GM23338 (cell line): ENCODE data around the gene SHPK. TPM values are rescaled to one million over a fixed set of nuclear protein-coding genes. Genes with fewer than 3 reads are reported as not detected.

Source experiments
- ATAC-seq: fragments of 200-7000 bp; cut with Tn5 transposase; 3 replicates; pipeline ENCODE4 v1.9.1; 2020
- DNase-seq: peaks from one replicate; pipeline ENCODE4 v3.0.0-alpha.2; 2015; ENCODE audit warnings: low spot score
- H2AFZ ChIP-seq: fragments of 200-600 bp; sonication (generic); 2 replicates; pipeline ENCODE4 v1.8.0; 2016; ENCODE audit warnings: antibody characterized with exemption, mild to moderate bottlenecking, moderate library complexity
- H3F3A ChIP-seq: fragments of 200-600 bp; sonication (generic); replicated peaks from 2 replicates; pipeline ENCODE4 v1.8.0; 2017; ENCODE audit warnings: antibody characterized with exemption, mixed run types, low read depth
- H3K27ac ChIP-seq: fragments of 200-600 bp; sonication (generic); 2 replicates; pipeline ENCODE4 v1.6.1; 2016; ENCODE audit warnings: low read depth
- H3K27me3 ChIP-seq: fragments of 200-600 bp; sonication (generic); 2 replicates; pipeline ENCODE4 v1.8.0; 2016; ENCODE audit warnings: mild to moderate bottlenecking, mixed run types, moderate library complexity; ENCODE audit not compliant: insufficient read depth
- H3K36me3 ChIP-seq: fragments of 200-600 bp; sonication (generic); 2 replicates; pipeline ENCODE4 v1.8.0; 2016; ENCODE audit warnings: mild to moderate bottlenecking; ENCODE audit not compliant: insufficient read depth
- H3K4me1 ChIP-seq: fragments of 200-600 bp; sonication (generic); 2 replicates; pipeline ENCODE4 v1.8.0; 2016; ENCODE audit warnings: mild to moderate bottlenecking, moderate library complexity; ENCODE audit not compliant: insufficient read depth
- H3K4me2 ChIP-seq: fragments of 200-600 bp; sonication (generic); 2 replicates; pipeline ENCODE4 v1.7.1; 2017; ENCODE audit warnings: mixed run types
- H3K4me3 ChIP-seq: fragments of 200-600 bp; sonication (generic); 2 replicates; pipeline ENCODE4 v1.6.1; 2016; ENCODE audit warnings: mixed run types
- H3K79me2 ChIP-seq: fragments of 200-600 bp; sonication (generic); replicated peaks from 2 replicates; pipeline ENCODE4 v1.8.0; 2017; ENCODE audit warnings: mild to moderate bottlenecking; ENCODE audit not compliant: insufficient read depth
- H3K9me2 ChIP-seq: fragments of 200-600 bp; sonication (generic); 2 replicates; pipeline ENCODE4 v1.8.0; 2017; ENCODE audit not compliant: insufficient read depth
- H4K20me1 ChIP-seq: fragments of 200-600 bp; sonication (generic); replicated peaks from 2 replicates; pipeline ENCODE4 v1.8.0; 2017; ENCODE audit warnings: mild to moderate bottlenecking; ENCODE audit not compliant: insufficient read depth
- H3K27ac Mint-ChIP-seq: 2 replicates; pipeline ENCODE4 v1.8.0; 2020; ENCODE audit warnings: inconsistent platforms, mild to moderate bottlenecking, moderate library complexity, mixed read lengths
- H3K27me3 Mint-ChIP-seq: 3 replicates; pipeline ENCODE4 v1.8.0; 2022; ENCODE audit warnings: low read depth, mild to moderate bottlenecking, moderate library complexity, mixed read lengths, inconsistent platforms; ENCODE audit not compliant: insufficient read depth, poor library complexity
- H3K36me3 Mint-ChIP-seq: 3 replicates; pipeline ENCODE4 v1.8.0; 2021; ENCODE audit warnings: low read depth, mild to moderate bottlenecking, inconsistent platforms, moderate library complexity, mixed read lengths
- H3K4me1 Mint-ChIP-seq: 3 replicates; pipeline ENCODE4 v1.8.0; 2020; ENCODE audit warnings: mild to moderate bottlenecking, inconsistent platforms, mixed read lengths
- H3K4me3 Mint-ChIP-seq: 3 replicates; pipeline ENCODE4 v1.8.0; 2021; ENCODE audit warnings: moderate library complexity, mild to moderate bottlenecking, inconsistent platforms, mixed read lengths
- H3K9me3 Mint-ChIP-seq: 3 replicates; pipeline ENCODE4 v1.8.0; 2020; ENCODE audit warnings: moderate library complexity, mild to moderate bottlenecking, inconsistent platforms, mixed read lengths
- CREB1 ChIP-seq: fragments of 250-450 bp; sonication (Bioruptor Pico); IDR thresholded peaks from 2 replicates; pipeline ENCODE4 v1.5.0; 2020; ENCODE audit warnings: low read depth, mild to moderate bottlenecking, moderate library complexity
- EZH2 ChIP-seq: fragments of 200-600 bp; sonication (generic); IDR thresholded peaks from one replicate; pipeline ENCODE4 v1.8.0; 2017; ENCODE audit warnings: antibody characterized with exemption, mild to moderate bottlenecking, low read depth; ENCODE audit not compliant: unreplicated experiment
- EZH2phosphoT487 ChIP-seq: fragments of 200-600 bp; sonication (generic); IDR thresholded peaks from one replicate; pipeline ENCODE4 v1.8.1; 2018; ENCODE audit warnings: antibody characterized with exemption; ENCODE audit not compliant: unreplicated experiment
- JUNB ChIP-seq: IDR thresholded peaks from one replicate; pipeline ENCODE4 v1.6.1; 2016; ENCODE audit warnings: antibody characterized with exemption; ENCODE audit not compliant: unreplicated experiment
- POLR2AphosphoS5 ChIP-seq: IDR thresholded peaks from 2 replicates; pipeline ENCODE4 v1.6.1; 2016; ENCODE audit warnings: antibody characterized with exemption, low read depth
- STAT1 ChIP-seq: IDR thresholded peaks from one replicate; pipeline ENCODE4 v1.6.1; 2016; ENCODE audit warnings: antibody characterized with exemption; ENCODE audit not compliant: unreplicated experiment
- ZNF114 ChIP-seq: fragments of 250-450 bp; sonication (Bioruptor Pico); IDR thresholded peaks from 2 replicates; pipeline ENCODE4 v1.5.0; 2020; ENCODE audit warnings: mild to moderate bottlenecking, moderate library complexity
- ZNF331 ChIP-seq: fragments of 250-450 bp; sonication (Bioruptor Pico); IDR thresholded peaks from 2 replicates; pipeline ENCODE4 v1.5.0; 2020; ENCODE audit warnings: low read depth, mild to moderate bottlenecking, moderate library complexity
- polyA plus RNA-seq: library from polyadenylated mRNA; unstranded; fragments of >200 nt; fragmentation: Nextera tagmentation; extraction: Ambion mirVana; gene quantifications from 2 replicates; pipeline ENCODE4 v1.2.1, GENCODE V29; 2016
- total RNA-seq: library from RNA; depleted of rRNA; stranded (reverse); fragments of >200 nt; shearing (Covaris generic); gene quantifications from 2 replicates; pipeline ENCODE4 v1.2.3, GENCODE V29; 2014
- TF ChIP-seq, protein P1 (sequence below): IDR thresholded peaks from one replicate; pipeline ENCODE4 v1.6.1; 2018; ENCODE audit warnings: antibody characterized with exemption; ENCODE audit not compliant: unreplicated experiment
- TF ChIP-seq, protein P2 (sequence below): fragments of 250-450 bp; sonication (Bioruptor Pico); IDR thresholded peaks from 2 replicates; pipeline ENCODE4 v1.5.0; 2020; ENCODE audit warnings: mild to moderate bottlenecking, moderate library complexity
- TF ChIP-seq, protein P3 (sequence below): IDR thresholded peaks from 2 replicates; pipeline ENCODE4 v1.6.1; 2016; ENCODE audit warnings: antibody characterized with exemption

SHPK gene
- total and polyA plus RNA-seq, 2 experiments from 2014 or later, result 11.5 to 34.3 TPM

DNA sequence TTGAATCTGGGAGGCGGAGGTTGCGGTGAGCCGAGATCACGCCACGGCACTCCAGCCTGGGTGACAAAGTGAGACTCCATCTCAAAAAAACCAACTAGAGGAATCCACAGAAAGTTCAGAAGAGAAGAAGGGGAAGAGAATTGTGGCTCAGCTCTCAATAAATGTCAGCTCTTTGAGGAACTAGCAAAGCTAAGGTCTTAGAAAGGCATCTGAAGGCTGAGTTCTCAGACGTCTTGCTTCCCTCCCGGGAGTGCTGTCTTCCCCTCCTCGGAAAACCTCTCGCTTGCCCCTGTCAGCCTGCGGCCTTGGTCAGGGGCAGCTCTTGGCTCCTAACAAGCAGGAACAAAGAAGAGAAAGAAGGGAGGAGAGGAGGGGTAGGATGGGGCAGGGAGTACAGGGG, 5.3 kb downstream of the SHPK start:
- H3K36me3 Mint-ChIP-seq, result peaks cover 47% of the 10 kb centered on the region
- Histone ChIP-seq H3K36me3 (no peaks in the 10 kb centered on the region), H3K4me1 (0 out of 2 replicates have a peak, but pooled peaks cover 4% of the 10 kb centered on the region), H3K27ac (peak overlapping the region; percentile 66; the same call in 1 of the 2 replicates), H3K4me2 (no peak overlapping the region), H4K20me1 (peaks cover 17% of the 10 kb centered on the region; the same call in 1 of the 2 replicates), H3K27me3 (no peaks in the 10 kb centered on the region), H3F3A (no peaks in the 10 kb centered on the region), H3K79me2 (peaks cover 47% of the 10 kb centered on the region), H2AFZ (no peak overlapping the region), H3K4me3 (no peak overlapping the region), H3K9me2 (no peaks in the 10 kb centered on the region)
- DNase-seq, result no peak
- no peaks in the 10 kb centered on the region for H3K9me3 Mint-ChIP-seq
- H3K27ac Mint-ChIP-seq, result peak overlapping the region; percentile 53; the same call in 1 of the 2 replicates
- no peak for TF ChIP-seq EZH2
- no peak for TF ChIP-seq POLR2AphosphoS5
- TF ChIP-seq, protein P1, sequence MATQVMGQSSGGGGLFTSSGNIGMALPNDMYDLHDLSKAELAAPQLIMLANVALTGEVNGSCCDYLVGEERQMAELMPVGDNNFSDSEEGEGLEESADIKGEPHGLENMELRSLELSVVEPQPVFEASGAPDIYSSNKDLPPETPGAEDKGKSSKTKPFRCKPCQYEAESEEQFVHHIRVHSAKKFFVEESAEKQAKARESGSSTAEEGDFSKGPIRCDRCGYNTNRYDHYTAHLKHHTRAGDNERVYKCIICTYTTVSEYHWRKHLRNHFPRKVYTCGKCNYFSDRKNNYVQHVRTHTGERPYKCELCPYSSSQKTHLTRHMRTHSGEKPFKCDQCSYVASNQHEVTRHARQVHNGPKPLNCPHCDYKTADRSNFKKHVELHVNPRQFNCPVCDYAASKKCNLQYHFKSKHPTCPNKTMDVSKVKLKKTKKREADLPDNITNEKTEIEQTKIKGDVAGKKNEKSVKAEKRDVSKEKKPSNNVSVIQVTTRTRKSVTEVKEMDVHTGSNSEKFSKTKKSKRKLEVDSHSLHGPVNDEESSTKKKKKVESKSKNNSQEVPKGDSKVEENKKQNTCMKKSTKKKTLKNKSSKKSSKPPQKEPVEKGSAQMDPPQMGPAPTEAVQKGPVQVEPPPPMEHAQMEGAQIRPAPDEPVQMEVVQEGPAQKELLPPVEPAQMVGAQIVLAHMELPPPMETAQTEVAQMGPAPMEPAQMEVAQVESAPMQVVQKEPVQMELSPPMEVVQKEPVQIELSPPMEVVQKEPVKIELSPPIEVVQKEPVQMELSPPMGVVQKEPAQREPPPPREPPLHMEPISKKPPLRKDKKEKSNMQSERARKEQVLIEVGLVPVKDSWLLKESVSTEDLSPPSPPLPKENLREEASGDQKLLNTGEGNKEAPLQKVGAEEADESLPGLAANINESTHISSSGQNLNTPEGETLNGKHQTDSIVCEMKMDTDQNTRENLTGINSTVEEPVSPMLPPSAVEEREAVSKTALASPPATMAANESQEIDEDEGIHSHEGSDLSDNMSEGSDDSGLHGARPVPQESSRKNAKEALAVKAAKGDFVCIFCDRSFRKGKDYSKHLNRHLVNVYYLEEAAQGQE, result no peak
- no peak for TF ChIP-seq ZNF114 (CRISPR knock-in tag)
- no peak for TF ChIP-seq JUNB
- no peak for TF ChIP-seq ZNF331 (CRISPR knock-in tag)
- TF ChIP-seq, protein P2, sequence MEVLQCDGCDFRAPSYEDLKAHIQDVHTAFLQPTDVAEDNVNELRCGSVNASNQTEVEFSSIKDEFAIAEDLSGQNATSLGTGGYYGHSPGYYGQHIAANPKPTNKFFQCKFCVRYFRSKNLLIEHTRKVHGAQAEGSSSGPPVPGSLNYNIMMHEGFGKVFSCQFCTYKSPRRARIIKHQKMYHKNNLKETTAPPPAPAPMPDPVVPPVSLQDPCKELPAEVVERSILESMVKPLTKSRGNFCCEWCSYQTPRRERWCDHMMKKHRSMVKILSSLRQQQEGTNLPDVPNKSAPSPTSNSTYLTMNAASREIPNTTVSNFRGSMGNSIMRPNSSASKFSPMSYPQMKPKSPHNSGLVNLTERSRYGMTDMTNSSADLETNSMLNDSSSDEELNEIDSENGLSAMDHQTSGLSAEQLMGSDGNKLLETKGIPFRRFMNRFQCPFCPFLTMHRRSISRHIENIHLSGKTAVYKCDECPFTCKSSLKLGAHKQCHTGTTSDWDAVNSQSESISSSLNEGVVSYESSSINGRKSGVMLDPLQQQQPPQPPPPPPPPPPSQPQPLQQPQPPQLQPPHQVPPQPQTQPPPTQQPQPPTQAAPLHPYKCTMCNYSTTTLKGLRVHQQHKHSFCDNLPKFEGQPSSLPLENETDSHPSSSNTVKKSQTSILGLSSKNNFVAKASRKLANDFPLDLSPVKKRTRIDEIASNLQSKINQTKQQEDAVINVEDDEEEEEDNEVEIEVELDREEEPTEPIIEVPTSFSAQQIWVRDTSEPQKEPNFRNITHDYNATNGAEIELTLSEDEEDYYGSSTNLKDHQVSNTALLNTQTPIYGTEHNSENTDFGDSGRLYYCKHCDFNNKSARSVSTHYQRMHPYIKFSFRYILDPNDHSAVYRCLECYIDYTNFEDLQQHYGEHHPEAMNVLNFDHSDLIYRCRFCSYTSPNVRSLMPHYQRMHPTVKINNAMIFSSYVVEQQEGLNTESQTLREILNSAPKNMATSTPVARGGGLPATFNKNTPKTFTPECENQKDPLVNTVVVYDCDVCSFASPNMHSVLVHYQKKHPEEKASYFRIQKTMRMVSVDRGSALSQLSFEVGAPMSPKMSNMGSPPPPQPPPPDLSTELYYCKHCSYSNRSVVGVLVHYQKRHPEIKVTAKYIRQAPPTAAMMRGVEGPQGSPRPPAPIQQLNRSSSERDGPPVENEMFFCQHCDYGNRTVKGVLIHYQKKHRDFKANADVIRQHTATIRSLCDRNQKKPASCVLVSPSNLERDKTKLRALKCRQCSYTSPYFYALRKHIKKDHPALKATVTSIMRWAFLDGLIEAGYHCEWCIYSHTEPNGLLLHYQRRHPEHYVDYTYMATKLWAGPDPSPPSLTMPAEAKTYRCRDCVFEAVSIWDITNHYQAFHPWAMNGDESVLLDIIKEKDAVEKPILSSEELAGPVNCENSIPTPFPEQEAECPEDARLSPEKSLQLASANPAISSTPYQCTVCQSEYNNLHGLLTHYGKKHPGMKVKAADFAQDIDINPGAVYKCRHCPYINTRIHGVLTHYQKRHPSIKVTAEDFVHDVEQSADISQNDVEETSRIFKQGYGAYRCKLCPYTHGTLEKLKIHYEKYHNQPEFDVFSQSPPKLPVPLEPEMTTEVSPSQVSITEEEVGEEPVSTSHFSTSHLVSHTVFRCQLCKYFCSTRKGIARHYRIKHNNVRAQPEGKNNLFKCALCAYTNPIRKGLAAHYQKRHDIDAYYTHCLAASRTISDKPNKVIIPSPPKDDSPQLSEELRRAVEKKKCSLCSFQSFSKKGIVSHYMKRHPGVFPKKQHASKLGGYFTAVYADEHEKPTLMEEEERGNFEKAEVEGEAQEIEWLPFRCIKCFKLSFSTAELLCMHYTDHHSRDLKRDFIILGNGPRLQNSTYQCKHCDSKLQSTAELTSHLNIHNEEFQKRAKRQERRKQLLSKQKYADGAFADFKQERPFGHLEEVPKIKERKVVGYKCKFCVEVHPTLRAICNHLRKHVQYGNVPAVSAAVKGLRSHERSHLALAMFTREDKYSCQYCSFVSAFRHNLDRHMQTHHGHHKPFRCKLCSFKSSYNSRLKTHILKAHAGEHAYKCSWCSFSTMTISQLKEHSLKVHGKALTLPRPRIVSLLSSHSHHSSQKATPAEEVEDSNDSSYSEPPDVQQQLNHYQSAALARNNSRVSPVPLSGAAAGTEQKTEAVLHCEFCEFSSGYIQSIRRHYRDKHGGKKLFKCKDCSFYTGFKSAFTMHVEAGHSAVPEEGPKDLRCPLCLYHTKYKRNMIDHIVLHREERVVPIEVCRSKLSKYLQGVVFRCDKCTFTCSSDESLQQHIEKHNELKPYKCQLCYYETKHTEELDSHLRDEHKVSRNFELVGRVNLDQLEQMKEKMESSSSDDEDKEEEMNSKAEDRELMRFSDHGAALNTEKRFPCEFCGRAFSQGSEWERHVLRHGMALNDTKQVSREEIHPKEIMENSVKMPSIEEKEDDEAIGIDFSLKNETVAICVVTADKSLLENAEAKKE (CRISPR knock-in tag), result no peak
- TF ChIP-seq EZH2phosphoT487, result no peak
- no peak for TF ChIP-seq CREB1 (CRISPR knock-in tag)
- TF ChIP-seq, protein P3, sequence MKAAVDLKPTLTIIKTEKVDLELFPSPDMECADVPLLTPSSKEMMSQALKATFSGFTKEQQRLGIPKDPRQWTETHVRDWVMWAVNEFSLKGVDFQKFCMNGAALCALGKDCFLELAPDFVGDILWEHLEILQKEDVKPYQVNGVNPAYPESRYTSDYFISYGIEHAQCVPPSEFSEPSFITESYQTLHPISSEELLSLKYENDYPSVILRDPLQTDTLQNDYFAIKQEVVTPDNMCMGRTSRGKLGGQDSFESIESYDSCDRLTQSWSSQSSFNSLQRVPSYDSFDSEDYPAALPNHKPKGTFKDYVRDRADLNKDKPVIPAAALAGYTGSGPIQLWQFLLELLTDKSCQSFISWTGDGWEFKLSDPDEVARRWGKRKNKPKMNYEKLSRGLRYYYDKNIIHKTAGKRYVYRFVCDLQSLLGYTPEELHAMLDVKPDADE, result no peak
- TF ChIP-seq STAT1, result no peak
- H3K4me1 Mint-ChIP-seq, result peaks cover 3% of the 10 kb centered on the region; the same call in 2 of the 3 replicates
- no peak overlapping the region for H3K4me3 Mint-ChIP-seq
- H3K27me3 Mint-ChIP-seq, result peaks cover 6% of the 10 kb centered on the region
- no peak for ATAC-seq
